GM23338 (cell line): Measurements from ENCODE around the gene SARDH. TPM values are rescaled to one million over a fixed set of nuclear protein-coding genes. Genes with fewer than 3 reads are reported as not detected.

Experiments used
- ATAC-seq: fragments of 200-7000 bp; cut with Tn5 transposase; 3 replicates; pipeline ENCODE4 v1.9.1; 2020
- DNase-seq: peaks from one replicate; pipeline ENCODE4 v3.0.0-alpha.2; 2015; ENCODE audit warnings: low spot score
- H2AFZ ChIP-seq: fragments of 200-600 bp; sonication (generic); 2 replicates; pipeline ENCODE4 v1.8.0; 2016; ENCODE audit warnings: antibody characterized with exemption, mild to moderate bottlenecking, moderate library complexity
- H3F3A ChIP-seq: fragments of 200-600 bp; sonication (generic); replicated peaks from 2 replicates; pipeline ENCODE4 v1.8.0; 2017; ENCODE audit warnings: antibody characterized with exemption, mixed run types, low read depth
- H3K27ac ChIP-seq: fragments of 200-600 bp; sonication (generic); 2 replicates; pipeline ENCODE4 v1.6.1; 2016; ENCODE audit warnings: low read depth
- H3K27me3 ChIP-seq: fragments of 200-600 bp; sonication (generic); 2 replicates; pipeline ENCODE4 v1.8.0; 2016; ENCODE audit warnings: mild to moderate bottlenecking, mixed run types, moderate library complexity; ENCODE audit not compliant: insufficient read depth
- H3K36me3 ChIP-seq: fragments of 200-600 bp; sonication (generic); 2 replicates; pipeline ENCODE4 v1.8.0; 2016; ENCODE audit warnings: mild to moderate bottlenecking; ENCODE audit not compliant: insufficient read depth
- H3K4me1 ChIP-seq: fragments of 200-600 bp; sonication (generic); 2 replicates; pipeline ENCODE4 v1.8.0; 2016; ENCODE audit warnings: mild to moderate bottlenecking, moderate library complexity; ENCODE audit not compliant: insufficient read depth
- H3K4me2 ChIP-seq: fragments of 200-600 bp; sonication (generic); 2 replicates; pipeline ENCODE4 v1.7.1; 2017; ENCODE audit warnings: mixed run types
- H3K4me3 ChIP-seq: fragments of 200-600 bp; sonication (generic); 2 replicates; pipeline ENCODE4 v1.6.1; 2016; ENCODE audit warnings: mixed run types
- H3K79me2 ChIP-seq: fragments of 200-600 bp; sonication (generic); replicated peaks from 2 replicates; pipeline ENCODE4 v1.8.0; 2017; ENCODE audit warnings: mild to moderate bottlenecking; ENCODE audit not compliant: insufficient read depth
- H3K9me2 ChIP-seq: fragments of 200-600 bp; sonication (generic); 2 replicates; pipeline ENCODE4 v1.8.0; 2017; ENCODE audit not compliant: insufficient read depth
- H4K20me1 ChIP-seq: fragments of 200-600 bp; sonication (generic); replicated peaks from 2 replicates; pipeline ENCODE4 v1.8.0; 2017; ENCODE audit warnings: mild to moderate bottlenecking; ENCODE audit not compliant: insufficient read depth
- H3K27ac Mint-ChIP-seq: 2 replicates; pipeline ENCODE4 v1.8.0; 2020; ENCODE audit warnings: inconsistent platforms, mild to moderate bottlenecking, moderate library complexity, mixed read lengths
- H3K27me3 Mint-ChIP-seq: 3 replicates; pipeline ENCODE4 v1.8.0; 2022; ENCODE audit warnings: low read depth, mild to moderate bottlenecking, moderate library complexity, mixed read lengths, inconsistent platforms; ENCODE audit not compliant: insufficient read depth, poor library complexity
- H3K36me3 Mint-ChIP-seq: 3 replicates; pipeline ENCODE4 v1.8.0; 2021; ENCODE audit warnings: low read depth, mild to moderate bottlenecking, inconsistent platforms, moderate library complexity, mixed read lengths
- H3K4me1 Mint-ChIP-seq: 3 replicates; pipeline ENCODE4 v1.8.0; 2020; ENCODE audit warnings: mild to moderate bottlenecking, inconsistent platforms, mixed read lengths
- H3K4me3 Mint-ChIP-seq: 3 replicates; pipeline ENCODE4 v1.8.0; 2021; ENCODE audit warnings: moderate library complexity, mild to moderate bottlenecking, inconsistent platforms, mixed read lengths
- H3K9me3 Mint-ChIP-seq: 3 replicates; pipeline ENCODE4 v1.8.0; 2020; ENCODE audit warnings: moderate library complexity, mild to moderate bottlenecking, inconsistent platforms, mixed read lengths
- CTCF ChIP-seq, 2 experiments: fragments of 200-600 bp in 1 of 2; sonication (generic) in 1 of 2; conservative IDR thresholded peaks; 2 replicates each; pipeline versions ENCODE4 v1.5.1 to v1.6.1; 2016 to 2017; ENCODE audit warnings: antibody characterized with exemption in 2 of 2, low read depth in 2 of 2, mild to moderate bottlenecking in 2 of 2, moderate library complexity in 1 of 2
- ETS1 ChIP-seq: IDR thresholded peaks from 2 replicates; pipeline ENCODE4 v1.6.1; 2016; ENCODE audit warnings: antibody characterized with exemption
- EZH2 ChIP-seq: fragments of 200-600 bp; sonication (generic); IDR thresholded peaks from one replicate; pipeline ENCODE4 v1.8.0; 2017; ENCODE audit warnings: antibody characterized with exemption, mild to moderate bottlenecking, low read depth; ENCODE audit not compliant: unreplicated experiment
- EZH2phosphoT487 ChIP-seq: fragments of 200-600 bp; sonication (generic); IDR thresholded peaks from one replicate; pipeline ENCODE4 v1.8.1; 2018; ENCODE audit warnings: antibody characterized with exemption; ENCODE audit not compliant: unreplicated experiment
- JUNB ChIP-seq: IDR thresholded peaks from one replicate; pipeline ENCODE4 v1.6.1; 2016; ENCODE audit warnings: antibody characterized with exemption; ENCODE audit not compliant: unreplicated experiment
- POLR2AphosphoS5 ChIP-seq: IDR thresholded peaks from 2 replicates; pipeline ENCODE4 v1.6.1; 2016; ENCODE audit warnings: antibody characterized with exemption, low read depth
- REST ChIP-seq: IDR thresholded peaks from one replicate; pipeline ENCODE4 v1.6.1; 2018; ENCODE audit warnings: antibody characterized with exemption; ENCODE audit not compliant: unreplicated experiment
- ZNF114 ChIP-seq: fragments of 250-450 bp; sonication (Bioruptor Pico); IDR thresholded peaks from 2 replicates; pipeline ENCODE4 v1.5.0; 2020; ENCODE audit warnings: mild to moderate bottlenecking, moderate library complexity
- ZNF331 ChIP-seq: fragments of 250-450 bp; sonication (Bioruptor Pico); IDR thresholded peaks from 2 replicates; pipeline ENCODE4 v1.5.0; 2020; ENCODE audit warnings: low read depth, mild to moderate bottlenecking, moderate library complexity
- ZNF462 ChIP-seq: fragments of 250-450 bp; sonication (Bioruptor Pico); IDR thresholded peaks from 2 replicates; pipeline ENCODE4 v1.5.0; 2020; ENCODE audit warnings: mild to moderate bottlenecking, moderate library complexity
- polyA plus RNA-seq: library from polyadenylated mRNA; unstranded; fragments of >200 nt; fragmentation: Nextera tagmentation; extraction: Ambion mirVana; gene quantifications from 2 replicates; pipeline ENCODE4 v1.2.1, GENCODE V29; 2016
- total RNA-seq: library from RNA; depleted of rRNA; stranded (reverse); fragments of >200 nt; shearing (Covaris generic); gene quantifications from 2 replicates; pipeline ENCODE4 v1.2.3, GENCODE V29; 2014

SARDH gene
- total and polyA plus RNA-seq, 2 experiments from 2014 or later, result 2.8 to 10.4 TPM

GRCh38 chr9:133640160-133640559, 98.0 kb downstream of the SARDH start:
- no peaks in the 10 kb centered on the region for H3K9me2 ChIP-seq
- DNase-seq, result no peak
- H2AFZ ChIP-seq, result no peak overlapping the region
- H3K27ac Mint-ChIP-seq, result no peak overlapping the region
- H3K4me3 ChIP-seq, result no peak overlapping the region
- H3K36me3 ChIP-seq, result no peaks in the 10 kb centered on the region
- peaks cover 6% of the 10 kb centered on the region for H3K27me3 Mint-ChIP-seq
- no peaks in the 10 kb centered on the region for H4K20me1 ChIP-seq
- no peaks in the 10 kb centered on the region for H3F3A ChIP-seq
- peaks cover 11% of the 10 kb centered on the region for H3K4me1 ChIP-seq
- no peaks in the 10 kb centered on the region for H3K9me3 Mint-ChIP-seq
- no peaks in the 10 kb centered on the region; the same call in 2 of the 3 replicates for H3K36me3 Mint-ChIP-seq
- H3K4me1 Mint-ChIP-seq, result peaks cover 23% of the 10 kb centered on the region
- H3K27ac ChIP-seq, result no peak overlapping the region
- no peak overlapping the region for H3K4me3 Mint-ChIP-seq
- ATAC-seq, result no peak
- TF ChIP-seq ZNF462 (CRISPR knock-in tag) (no peak), JUNB (no peak), POLR2AphosphoS5 (no peak), EZH2 (no peak)
- H3K79me2 ChIP-seq, result no peaks in the 10 kb centered on the region
- H3K4me2 ChIP-seq, result no peak overlapping the region
- H3K27me3 ChIP-seq, result no peaks in the 10 kb centered on the region

GRCh38 chr9:133639613-133640012, 98.5 kb downstream of the SARDH start:
- Histone ChIP-seq H3K79me2 (no peaks in the 10 kb centered on the region), H3K36me3 (no peaks in the 10 kb centered on the region), H3K4me2 (no peak overlapping the region), H3K4me1 (peaks cover 11% of the 10 kb centered on the region), H3K4me3 (no peak overlapping the region), H3K27ac (no peak overlapping the region), H2AFZ (no peak overlapping the region), H3F3A (no peaks in the 10 kb centered on the region), H4K20me1 (no peaks in the 10 kb centered on the region), H3K27me3 (no peaks in the 10 kb centered on the region), H3K9me2 (no peaks in the 10 kb centered on the region)
- no peak for ATAC-seq
- Mint-ChIP-seq H3K36me3 (no peaks in the 10 kb centered on the region; the same call in 2 of the 3 replicates), H3K4me1 (peaks cover 29% of the 10 kb centered on the region), H3K9me3 (no peaks in the 10 kb centered on the region), H3K27ac (no peak overlapping the region), H3K27me3 (peaks cover 11% of the 10 kb centered on the region), H3K4me3 (no peak overlapping the region)
- DNase-seq, result no peak
- TF ChIP-seq ZNF331 (CRISPR knock-in tag), result no peak
- no peak for TF ChIP-seq EZH2phosphoT487
- no peak for TF ChIP-seq ZNF114 (CRISPR knock-in tag)
- TF ChIP-seq REST, result no peak
- TF ChIP-seq ETS1, result no peak
- no peak for TF ChIP-seq CTCF (conservative IDR thresholded peaks at IDR 0.05; ENCODE audit: low read depth in 2 of 2)
- TF ChIP-seq POLR2AphosphoS5, result no peak
